ENCODE data around the gene SOX13.
A peak's percentile ranks its signal among the peaks of the same experiment; 100 is the strongest.
"Not testable (repeated sequence)": the region's sequence is repeated elsewhere in the genome, so short reads cannot be mapped to it uniquely, and the experiment has no call there.

The SOX13 gene

GRCh38 chr1:204084247-204084772, 11.4 kb downstream of the SOX13 start:
- H3K27ac ChIP-seq, result no peak overlapping the region
- no peak for DNase-seq (ENCODE audit: low read depth, low spot score)

- H3K27ac ChIP-seq, result no peak overlapping the region
- no peak for DNase-seq (ENCODE audit: low read depth, low spot score)
Measured at GRCh38 chr1:204085876-204086275, 13.0 kb downstream of the SOX13 start.

DNA sequence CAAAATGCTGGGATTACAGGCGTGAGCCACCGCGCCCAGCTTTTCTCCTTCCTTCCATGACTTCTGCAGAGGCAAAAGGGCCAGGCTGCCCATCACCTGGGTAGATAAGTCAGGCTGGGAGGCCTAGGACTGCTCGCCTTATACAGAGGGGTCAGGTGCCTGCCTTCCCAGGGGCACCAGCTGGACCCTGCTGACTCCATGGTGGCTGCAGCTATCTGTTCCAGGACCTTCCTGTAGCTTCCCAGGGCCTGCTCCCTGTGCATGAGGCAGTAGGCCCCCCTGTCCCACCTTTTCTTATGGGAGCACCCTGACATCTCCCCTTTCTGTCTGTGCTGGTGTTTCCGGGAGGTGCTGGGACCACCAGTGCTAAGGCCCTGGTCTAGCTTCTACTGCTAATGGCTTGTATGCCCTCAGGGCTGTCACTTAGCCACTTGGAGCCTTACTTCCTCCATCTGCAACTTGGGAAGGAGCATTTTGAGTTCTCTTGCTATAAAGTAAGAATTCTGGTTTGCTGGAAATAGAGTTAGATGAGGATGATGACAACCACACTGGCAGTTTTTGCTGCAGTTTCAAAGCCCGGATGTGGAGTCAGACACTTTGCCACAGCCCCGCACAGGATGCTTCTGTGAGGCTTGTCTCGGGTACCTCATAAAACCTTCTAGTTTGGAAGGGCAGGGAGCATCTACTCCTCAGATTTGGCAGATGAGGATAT, 14.4 kb downstream of the SOX13 start:
- no peak overlapping the region for H3K27ac ChIP-seq
- no peak for DNase-seq (ENCODE audit: low read depth, low spot score)

DNA sequence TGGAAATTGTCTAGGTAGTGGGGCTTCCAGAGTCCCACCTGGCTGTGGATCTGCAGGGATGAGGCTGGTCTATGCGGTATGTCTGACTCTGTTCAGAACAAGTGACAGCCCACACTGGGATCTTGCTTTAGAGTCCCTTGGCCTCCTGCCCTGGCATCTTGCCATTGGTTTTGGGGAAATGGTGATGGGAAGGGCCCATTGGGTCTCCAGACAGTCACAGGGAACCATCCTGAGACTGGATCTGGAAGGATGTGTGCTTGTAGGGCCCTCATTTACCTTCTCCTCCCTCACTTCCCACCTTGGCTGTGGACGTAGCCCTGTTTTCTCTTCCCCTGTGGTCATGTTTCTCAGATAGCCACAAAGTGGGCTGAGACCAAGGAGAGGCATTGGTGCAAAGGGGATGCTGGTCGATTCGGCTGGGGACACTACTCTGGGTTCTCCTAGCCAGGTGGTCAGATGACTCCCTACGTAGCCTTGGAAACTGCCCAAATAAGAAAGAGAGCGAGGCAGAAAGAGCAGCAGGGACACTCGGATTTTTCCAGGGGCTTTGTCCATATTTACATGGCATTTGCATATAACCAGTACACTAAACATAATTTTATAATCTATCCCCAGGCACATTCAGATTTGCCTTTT, 15.1 kb downstream of the SOX13 start:
- peak overlapping the region; percentile 59 for H3K27ac ChIP-seq
- no peak for DNase-seq (ENCODE audit: low read depth, low spot score)

- peak overlapping the region; percentile 59 for H3K27ac ChIP-seq
- DNase-seq (ENCODE audit: low read depth, low spot score), result no peak
Measured at GRCh38 chr1:204088596-204088995, 15.7 kb downstream of the SOX13 start.

- no peak for DNase-seq (ENCODE audit: low read depth, low spot score)
- H3K27ac ChIP-seq, result peak overlapping the region; percentile 59
Measured at GRCh38 chr1:204089044-204089751, 16.3 kb downstream of the SOX13 start.

DNA sequence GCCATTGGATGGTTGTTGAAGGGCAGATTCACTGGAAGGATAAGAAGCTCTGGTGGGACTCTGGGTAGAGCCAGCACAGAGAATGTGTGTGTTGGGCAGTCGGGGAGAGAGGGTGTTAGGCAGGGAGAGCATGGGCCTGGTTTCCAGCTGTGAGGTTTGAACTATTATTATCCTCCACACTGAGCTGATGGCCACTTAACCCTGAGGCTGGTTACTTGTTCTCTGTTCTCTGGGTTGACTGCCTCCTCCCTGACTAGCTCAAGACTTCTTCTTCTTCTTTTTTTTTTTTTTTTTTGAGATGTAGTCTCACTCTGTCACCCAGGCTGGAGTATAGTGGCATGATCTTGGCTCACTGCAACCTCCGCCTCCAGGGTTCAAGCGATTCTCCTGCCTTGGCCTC, 17.2 kb downstream of the SOX13 start:
- DNase-seq (ENCODE audit: low read depth, low spot score); H3K27ac ChIP-seq: not testable (repeated sequence)

GRCh38 chr1:204091066-204091465, 18.2 kb downstream of the SOX13 start:
- DNase-seq (ENCODE audit: low read depth, low spot score), result no peak

DNA sequence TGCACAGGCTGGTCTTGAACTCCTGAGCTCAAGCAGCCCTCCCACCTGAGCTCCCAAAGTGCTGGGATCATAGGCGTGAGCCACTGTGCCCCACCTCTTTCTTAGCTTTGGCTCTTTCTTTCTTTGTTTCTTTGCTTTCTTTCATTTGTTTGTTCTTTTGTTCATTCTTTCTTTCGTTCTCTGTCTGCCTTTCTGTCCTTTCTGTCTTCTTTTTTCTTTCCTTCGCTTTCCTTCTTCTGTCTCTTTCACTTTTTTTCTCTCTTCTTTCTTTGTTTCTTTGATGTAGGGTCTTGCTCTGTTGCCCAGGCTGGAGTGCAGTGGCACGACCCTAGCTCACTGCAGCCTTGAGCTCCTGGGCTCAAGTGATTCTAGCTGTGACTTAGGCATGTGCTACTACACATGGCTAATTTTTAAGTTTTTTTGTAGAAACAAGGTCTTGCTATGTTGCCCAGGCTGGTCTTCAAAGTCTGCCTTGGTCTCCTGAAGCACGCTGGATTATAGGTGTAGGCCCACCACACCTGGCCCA, 18.9 kb downstream of the SOX13 start:
- no peak overlapping the region for H3K27ac ChIP-seq
- DNase-seq (ENCODE audit: low read depth, low spot score), result no peak

More at GRCh38 chr1:204091066-204091465, 18.2 kb downstream of the SOX13 start:
- H3K27ac ChIP-seq, result no peak overlapping the region

GRCh38 chr1:204092632-204093420, 19.9 kb downstream of the SOX13 start:
- H3K27ac ChIP-seq, result no peak overlapping the region
- no peak for DNase-seq (ENCODE audit: low read depth, low spot score)

DNA sequence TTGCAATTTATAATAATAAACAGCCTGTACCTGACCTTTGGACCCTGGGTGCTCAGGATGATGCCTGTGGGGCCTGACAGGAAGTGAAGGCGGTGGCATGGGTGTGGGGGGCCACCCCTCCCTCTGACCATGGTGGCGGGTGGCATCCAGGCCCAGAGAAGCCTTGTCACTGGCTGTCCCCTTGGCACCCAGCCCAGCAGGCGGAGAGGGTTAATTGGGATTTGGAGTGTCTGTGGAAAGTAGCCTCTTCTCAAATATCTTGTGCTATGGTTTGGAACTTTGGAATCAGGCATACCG, 20.5 kb downstream of the SOX13 start:
- no peak for DNase-seq (ENCODE audit: low read depth, low spot score)
- H3K27ac ChIP-seq, result no peak overlapping the region

DNA sequence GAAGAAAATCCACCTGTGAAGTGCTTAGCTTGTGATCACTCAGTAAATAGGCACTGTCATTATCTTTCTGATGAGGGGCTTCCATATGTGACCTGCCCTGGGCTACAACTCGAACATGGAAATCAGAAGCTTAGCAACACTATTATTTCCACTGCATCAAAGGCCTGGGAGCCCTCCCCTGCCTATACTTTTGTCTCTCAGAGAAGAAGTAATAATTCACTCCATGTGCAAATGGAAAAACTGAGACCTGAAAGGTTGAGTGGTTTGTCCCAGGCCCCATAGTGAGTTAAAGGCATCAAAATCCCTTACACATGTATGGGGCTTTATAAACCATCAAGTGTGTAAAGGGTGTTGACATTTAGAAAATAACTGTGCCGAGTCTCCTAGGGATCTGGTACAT, 20.9 kb downstream of the SOX13 start:
- no peak for DNase-seq (ENCODE audit: low read depth, low spot score)
- no peak overlapping the region for H3K27ac ChIP-seq

GRCh38 chr1:204094313-204094729, 21.4 kb downstream of the SOX13 start:
- H3K27ac ChIP-seq, result no peak overlapping the region
- DNase-seq (ENCODE audit: low read depth, low spot score), result no peak

- no peak for DNase-seq (ENCODE audit: low read depth, low spot score)
- no peak overlapping the region for H3K27ac ChIP-seq
Measured at GRCh38 chr1:204094856-204095634, 22.1 kb downstream of the SOX13 start.

GRCh38 chr1:204096931-204097330, 24.0 kb downstream of the SOX13 start:
- H3K27ac ChIP-seq, result no peak overlapping the region
- no peak for DNase-seq (ENCODE audit: low read depth, low spot score)

- no peak for DNase-seq (ENCODE audit: low read depth, low spot score)
Measured at GRCh38 chr1:204098683-204099082, 25.8 kb downstream of the SOX13 start.

GRCh38 chr1:204099754-204100153, 26.8 kb downstream of the SOX13 start:
- not testable (repeated sequence) for DNase-seq (ENCODE audit: low read depth, low spot score); H3K27ac ChIP-seq

More at GRCh38 chr1:204098683-204099082, 25.8 kb downstream of the SOX13 start:
- no peak overlapping the region for H3K27ac ChIP-seq

GRCh38 chr1:204102029-204102611, 29.2 kb downstream of the SOX13 start:
- no peak for DNase-seq (ENCODE audit: low read depth, low spot score)
- peak overlapping the region; percentile 65 for H3K27ac ChIP-seq
